ENCODE data around the gene SUPT6H. TPM values are rescaled to one million over a fixed set of nuclear protein-coding genes. Genes with fewer than 3 reads are reported as not detected.
A peak's percentile ranks its signal among the peaks of the same experiment; 100 is the strongest.

The SUPT6H gene
- total RNA-seq, 2 donors from 2014 or later: 40.1 to 47.1 TPM

DNA sequence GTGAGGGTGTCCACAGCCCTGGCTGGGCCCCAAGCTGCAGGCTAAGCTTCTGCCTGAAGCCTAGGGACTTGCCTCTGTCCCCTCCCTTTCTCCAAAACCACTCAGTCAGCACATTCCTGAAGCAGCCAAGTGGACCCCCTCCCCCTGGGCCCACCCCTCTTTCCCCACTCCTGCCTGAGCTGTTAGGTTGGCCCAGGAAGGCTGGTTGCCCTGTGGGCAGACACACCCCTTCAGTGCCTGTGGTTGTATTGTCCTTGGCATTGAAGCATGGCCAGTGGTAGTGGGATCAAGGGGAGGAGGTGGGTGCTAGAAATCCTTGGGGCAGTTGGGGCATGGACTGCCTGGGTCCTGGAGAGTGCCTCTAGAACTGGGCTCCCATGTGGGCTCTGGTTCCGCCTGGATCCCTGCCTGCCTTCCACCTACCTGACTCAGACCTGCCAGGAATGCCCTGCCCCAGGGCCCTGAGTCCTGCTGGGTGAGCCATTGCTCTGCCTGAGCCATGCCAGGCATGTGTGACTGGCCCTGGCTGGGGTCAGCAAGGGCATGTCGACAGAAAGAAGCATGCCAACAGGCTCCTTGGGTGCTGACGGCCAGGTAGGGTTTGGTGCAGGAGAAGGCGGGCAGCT lies 83.9 kb downstream of the SUPT6H start:
- intact Hi-C loops (cut with DNase I): no loop called here
- Histone ChIP-seq H3K27ac (peak overlapping the region; percentile 95), H3K9ac (ENCODE audit: low read depth in 2 of 2, low read length in 2 of 2) (peak overlapping the region; percentile 81 to 85), H3K27me3 (no peaks in the 10 kb centered on the region), H3K36me3 (peaks cover 11% of the 10 kb centered on the region), H3K9me3 (no peaks in the 10 kb centered on the region), H3K4me3 (peak overlapping the region; percentile 77), H3K4me1 (peaks cover 29% of the 10 kb centered on the region)
- TF ChIP-seq, protein P1, sequence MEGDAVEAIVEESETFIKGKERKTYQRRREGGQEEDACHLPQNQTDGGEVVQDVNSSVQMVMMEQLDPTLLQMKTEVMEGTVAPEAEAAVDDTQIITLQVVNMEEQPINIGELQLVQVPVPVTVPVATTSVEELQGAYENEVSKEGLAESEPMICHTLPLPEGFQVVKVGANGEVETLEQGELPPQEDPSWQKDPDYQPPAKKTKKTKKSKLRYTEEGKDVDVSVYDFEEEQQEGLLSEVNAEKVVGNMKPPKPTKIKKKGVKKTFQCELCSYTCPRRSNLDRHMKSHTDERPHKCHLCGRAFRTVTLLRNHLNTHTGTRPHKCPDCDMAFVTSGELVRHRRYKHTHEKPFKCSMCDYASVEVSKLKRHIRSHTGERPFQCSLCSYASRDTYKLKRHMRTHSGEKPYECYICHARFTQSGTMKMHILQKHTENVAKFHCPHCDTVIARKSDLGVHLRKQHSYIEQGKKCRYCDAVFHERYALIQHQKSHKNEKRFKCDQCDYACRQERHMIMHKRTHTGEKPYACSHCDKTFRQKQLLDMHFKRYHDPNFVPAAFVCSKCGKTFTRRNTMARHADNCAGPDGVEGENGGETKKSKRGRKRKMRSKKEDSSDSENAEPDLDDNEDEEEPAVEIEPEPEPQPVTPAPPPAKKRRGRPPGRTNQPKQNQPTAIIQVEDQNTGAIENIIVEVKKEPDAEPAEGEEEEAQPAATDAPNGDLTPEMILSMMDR (IDR thresholded peaks at IDR 0.05): no peak
- DNase-seq: no peak

DNA sequence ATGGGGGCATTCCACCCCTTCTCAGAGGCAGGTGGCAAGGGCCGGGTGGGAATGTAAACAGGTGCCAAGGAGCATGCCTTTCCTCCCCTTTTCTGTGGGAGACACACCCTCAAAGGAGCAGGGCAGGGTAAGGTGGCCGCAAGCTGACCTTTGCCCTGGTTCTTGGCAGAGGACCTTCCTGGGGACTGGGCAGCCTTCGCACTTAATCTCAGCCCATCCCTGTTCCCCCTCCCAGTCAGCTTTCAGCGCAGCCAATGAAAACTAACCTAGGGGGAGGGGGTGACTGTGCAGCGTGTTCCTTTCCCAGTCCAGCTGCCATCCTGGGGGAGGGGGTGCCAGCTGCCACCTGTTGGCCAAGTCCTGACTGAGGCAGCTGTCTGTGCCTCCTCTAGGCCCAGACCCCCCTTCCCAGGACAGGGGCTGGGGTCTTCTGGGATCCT lies 84.6 kb downstream of the SUPT6H start:
- H3K36me3 ChIP-seq: peaks cover 11% of the 10 kb centered on the region

DNA sequence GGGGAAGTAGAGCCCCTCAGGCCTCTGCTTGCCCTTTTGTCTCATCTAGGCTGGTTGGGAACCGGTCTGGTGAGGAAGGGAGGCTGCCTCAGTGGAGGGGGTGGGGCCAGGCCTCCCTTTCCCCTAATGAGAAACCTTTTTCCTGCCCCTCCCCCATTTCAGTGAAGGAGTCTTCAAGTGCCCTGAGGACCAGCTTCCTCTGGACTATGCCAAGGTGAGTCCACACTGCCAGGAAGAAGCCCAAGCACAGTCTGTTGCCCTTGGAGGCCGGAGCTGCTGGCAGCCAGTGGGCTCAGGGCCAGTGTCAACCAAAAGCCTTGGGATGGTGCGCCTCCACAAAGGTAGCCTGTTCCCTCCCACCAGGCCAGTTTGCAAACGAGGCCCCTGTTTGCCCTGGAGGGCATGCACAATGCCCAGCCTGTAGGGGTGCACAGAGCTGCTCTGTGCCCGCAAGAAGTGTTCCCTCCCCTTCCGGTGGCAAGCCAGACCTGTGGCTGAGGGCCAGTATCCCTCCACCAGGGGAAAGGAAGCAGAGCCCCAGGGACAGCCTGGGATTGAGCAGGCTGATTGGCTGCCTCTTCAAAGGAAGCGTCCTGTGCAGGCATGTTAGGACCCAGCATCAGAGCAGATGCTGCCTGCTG lies 85.2 kb downstream of the SUPT6H start:
- DNase-seq: peak; percentile 84
- peaks cover 29% of the 10 kb centered on the region for H3K4me1 ChIP-seq
- TF ChIP-seq, protein P1 (IDR thresholded peaks at IDR 0.05): no peak
- H3K4me3 ChIP-seq: no peak overlapping the region
- H3K27ac ChIP-seq: peak overlapping the region; percentile 95
- intact Hi-C loops (cut with DNase I): no loop called here
- no peaks in the 10 kb centered on the region for H3K27me3 ChIP-seq
- H3K9ac ChIP-seq (ENCODE audit: low read depth in 2 of 2, low read length in 2 of 2): peak overlapping the region; percentile 64 to 85
- no peaks in the 10 kb centered on the region for H3K9me3 ChIP-seq
- peaks cover 11% of the 10 kb centered on the region for H3K36me3 ChIP-seq

More for the DNA sequence above, 84.6 kb downstream of the SUPT6H start:
- intact Hi-C loops (cut with DNase I): no loop called here
- no peaks in the 10 kb centered on the region for H3K9me3 ChIP-seq
- peak overlapping the region; percentile 81 to 85 for H3K9ac ChIP-seq (ENCODE audit: low read depth in 2 of 2, low read length in 2 of 2)
- TF ChIP-seq, protein P1 (IDR thresholded peaks at IDR 0.05): no peak
- H3K27ac ChIP-seq: peak overlapping the region; percentile 95
- H3K27me3 ChIP-seq: no peaks in the 10 kb centered on the region
- H3K4me3 ChIP-seq: no peak overlapping the region
- DNase-seq: peak; percentile 92
- peaks cover 29% of the 10 kb centered on the region for H3K4me1 ChIP-seq

DNA sequence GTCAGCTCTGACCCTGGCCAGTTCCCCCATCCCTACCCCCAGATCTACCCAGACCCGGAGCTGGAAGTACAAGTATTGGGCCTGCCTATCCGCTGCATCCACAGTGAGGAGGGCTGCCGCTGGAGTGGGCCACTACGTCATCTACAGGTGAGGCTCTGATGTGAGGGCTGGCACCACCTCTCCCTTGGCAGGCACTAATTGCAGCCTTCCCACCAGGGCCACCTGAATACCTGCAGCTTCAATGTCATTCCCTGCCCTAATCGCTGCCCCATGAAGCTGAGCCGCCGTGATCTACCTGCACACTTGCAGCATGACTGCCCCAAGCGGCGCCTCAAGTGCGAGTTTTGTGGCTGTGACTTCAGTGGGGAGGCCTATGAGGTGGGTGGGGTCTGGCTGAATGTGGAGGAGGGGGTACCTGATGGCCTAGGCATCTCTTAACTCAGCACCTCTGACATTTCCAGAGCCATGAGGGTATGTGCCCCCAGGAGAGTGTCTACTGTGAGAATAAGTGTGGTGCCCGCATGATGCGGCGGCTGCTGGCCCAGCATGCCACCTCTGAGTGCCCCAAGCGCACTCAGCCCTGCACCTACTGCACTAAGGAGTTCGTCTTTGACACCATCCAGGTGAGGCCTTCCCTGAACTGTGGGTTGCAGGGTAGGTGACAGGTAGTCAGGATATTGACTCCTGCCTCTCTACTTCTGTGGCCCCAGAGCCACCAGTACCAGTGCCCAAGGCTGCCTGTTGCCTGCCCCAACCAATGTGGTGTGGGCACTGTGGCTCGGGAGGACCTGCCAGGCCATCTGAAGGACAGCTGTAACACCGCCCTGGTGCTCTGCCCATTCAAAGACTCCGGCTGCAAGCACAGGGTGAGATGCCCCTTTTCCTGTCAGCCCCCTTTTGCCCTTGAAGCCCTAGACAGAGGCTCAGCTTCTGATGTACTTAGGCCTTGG lies 86.1 kb downstream of the SUPT6H start:
- peaks cover 11% of the 10 kb centered on the region for H3K36me3 ChIP-seq
- H3K4me3 ChIP-seq: no peak overlapping the region
- no peaks in the 10 kb centered on the region for H3K9me3 ChIP-seq
- H3K27me3 ChIP-seq: no peaks in the 10 kb centered on the region
- peak overlapping the region; percentile 95 for H3K27ac ChIP-seq
- peak overlapping the region; percentile 3 to 85 for H3K9ac ChIP-seq (ENCODE audit: low read depth in 2 of 2, low read length in 2 of 2)
- DNase-seq: no peak
- intact Hi-C loops (cut with DNase I): no loop called here
- TF ChIP-seq, protein P1 (IDR thresholded peaks at IDR 0.05): no peak
- peaks cover 23% of the 10 kb centered on the region for H3K4me1 ChIP-seq

DNA sequence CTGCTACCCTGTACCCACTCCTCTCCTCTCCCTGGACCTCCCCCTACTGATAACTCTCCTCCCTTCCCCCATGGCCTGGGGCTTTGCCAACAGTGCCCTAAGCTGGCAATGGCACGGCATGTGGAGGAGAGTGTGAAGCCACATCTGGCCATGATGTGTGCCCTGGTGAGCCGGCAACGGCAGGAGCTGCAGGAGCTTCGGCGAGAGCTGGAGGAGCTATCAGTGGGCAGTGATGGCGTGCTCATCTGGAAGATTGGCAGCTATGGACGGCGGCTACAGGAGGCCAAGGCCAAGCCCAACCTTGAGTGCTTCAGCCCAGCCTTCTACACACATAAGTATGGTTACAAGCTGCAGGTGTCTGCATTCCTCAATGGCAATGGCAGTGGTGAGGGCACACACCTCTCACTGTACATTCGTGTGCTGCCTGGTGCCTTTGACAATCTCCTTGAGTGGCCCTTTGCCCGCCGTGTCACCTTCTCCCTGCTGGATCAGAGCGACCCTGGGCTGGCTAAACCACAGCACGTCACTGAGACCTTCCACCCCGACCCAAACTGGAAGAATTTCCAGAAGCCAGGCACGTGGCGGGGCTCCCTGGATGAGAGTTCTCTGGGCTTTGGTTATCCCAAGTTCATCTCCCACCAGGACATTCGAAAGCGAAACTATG lies 87.0 kb downstream of the SUPT6H start:
- H3K9ac ChIP-seq (ENCODE audit: low read depth in 2 of 2, low read length in 2 of 2): peak overlapping the region in 1 of 2 donors; percentile 76
- no peaks in the 10 kb centered on the region for H3K27me3 ChIP-seq
- no peak overlapping the region for H3K4me3 ChIP-seq
- DNase-seq: no peak
- intact Hi-C loops (cut with DNase I): no loop called here
- TF ChIP-seq, protein P1 (IDR thresholded peaks at IDR 0.05): no peak
- H3K27ac ChIP-seq: peak overlapping the region; percentile 62
- peaks cover 23% of the 10 kb centered on the region for H3K4me1 ChIP-seq
- H3K36me3 ChIP-seq: peaks cover 11% of the 10 kb centered on the region
- no peaks in the 10 kb centered on the region for H3K9me3 ChIP-seq
